DND-41 (cell line): ENCODE measurements around the gene PTPN3.
"Not testable (repeated sequence)": the region's sequence is repeated elsewhere in the genome, so short reads cannot be mapped to it uniquely, and the experiment has no call there.

Source experiments
- CTCF ChIP-seq: IDR thresholded peaks from 2 replicates; pipeline ENCODE4 v1.5.1; 2012; ENCODE audit warnings: borderline replicate concordance, low read length, moderate library complexity, mild to moderate bottlenecking; ENCODE audit not compliant: poor library complexity, severe bottlenecking; ENCODE audit errors: extremely low read depth
- EZH2 ChIP-seq: IDR thresholded peaks from 3 replicates; pipeline ENCODE4 v1.6.1; 2012; ENCODE audit warnings: borderline replicate concordance, low read depth, mild to moderate bottlenecking, moderate library complexity, low read length, inconsistent platforms; ENCODE audit not compliant: severe bottlenecking

DNA sequence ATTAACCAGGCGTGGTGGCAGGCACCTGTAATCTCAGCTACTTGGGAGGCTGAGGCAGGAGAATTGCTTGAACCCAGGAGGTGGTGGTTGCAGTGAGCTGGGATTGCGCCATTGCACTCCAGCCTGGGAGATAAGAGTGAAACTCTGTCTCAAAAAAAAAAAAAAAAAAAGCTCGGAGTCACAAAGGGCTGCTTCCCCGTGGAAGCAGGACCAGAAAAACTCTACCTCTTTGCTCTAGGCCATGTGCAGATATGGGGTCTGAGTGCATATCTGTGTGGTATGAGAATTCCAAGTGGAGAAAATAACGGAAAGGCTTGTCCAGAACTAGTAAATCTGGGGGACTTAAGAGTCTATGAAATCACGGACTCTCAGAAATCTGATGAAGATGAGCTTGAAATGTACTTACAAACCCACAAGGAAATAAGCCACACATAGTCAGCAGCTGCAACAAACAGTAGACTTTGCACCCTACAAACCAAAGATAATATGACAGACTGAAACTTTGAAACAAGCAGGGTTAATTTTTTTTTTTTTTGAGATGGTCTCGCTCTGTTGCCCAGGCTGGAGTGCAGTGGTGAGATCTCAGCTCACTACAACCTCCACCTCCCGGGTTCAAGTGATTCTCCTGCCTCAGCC lies 139.0 kb downstream of the PTPN3 start:
- TF ChIP-seq CTCF, EZH2: not testable (repeated sequence)
